Activated B cell treated with CpG ODN at 0.5 μM for 24 hours (primary cell): Measurements from ENCODE around the gene SLC38A11. TPM values are rescaled to one million over a fixed set of nuclear protein-coding genes. Genes with fewer than 3 reads are reported as not detected.

ENCODE experiments used
- ATAC-seq: fragments of 200-7000 bp; cut with Tn5 transposase; one replicate; pipeline ENCODE4 v1.10.0; 2021; ENCODE audit warnings: low read depth, mild to moderate bottlenecking, moderate library complexity
- CTCF ChIA-PET: fragments of 350-600 bp; sonication (Branson Sonifier 250); formaldehyde crosslinking; loops from one replicate; lab custom pipeline; 2021; ENCODE audit warnings: antibody characterized with exemption; lab: Charles Lee
- POLR2A ChIA-PET: fragments of 350-600 bp; sonication (Branson Sonifier 250); formaldehyde crosslinking; loops from one replicate; lab custom pipeline; 2021; ENCODE audit warnings: antibody characterized with exemption; lab: Charles Lee
- DNase-seq: peaks from one replicate; pipeline ENCODE4 v3.0.0; 2022
- H3K27ac Mint-ChIP-seq: one replicate; pipeline ENCODE4 v1.8.0; 2020; ENCODE audit warnings: mixed read lengths
- H3K27me3 Mint-ChIP-seq: one replicate; pipeline ENCODE4 v1.8.0; 2021; ENCODE audit warnings: mixed read lengths
- H3K36me3 Mint-ChIP-seq: one replicate; pipeline ENCODE4 v1.8.0; 2021; ENCODE audit warnings: low read depth, mixed read lengths
- H3K4me1 Mint-ChIP-seq: one replicate; pipeline ENCODE4 v1.8.0; 2021; ENCODE audit warnings: mixed read lengths
- H3K4me3 Mint-ChIP-seq: one replicate; pipeline ENCODE4 v1.8.0; 2020; ENCODE audit warnings: mild to moderate bottlenecking, mixed read lengths
- H3K9me3 Mint-ChIP-seq: one replicate; pipeline ENCODE4 v1.8.0; 2020; ENCODE audit warnings: mixed read lengths
- CTCF ChIP-seq: fragments of 200-600 bp; IDR thresholded peaks from one replicate; pipeline ENCODE4 v1.8.0; 2022; ENCODE audit warnings: antibody characterized with exemption, mild to moderate bottlenecking
- intact Hi-C: fragments of 100-400 bp; cut with micrococcal nuclease; formaldehyde crosslinking; loops from one replicate; pipeline ENCODE4 v1.15.1; 2024
- total RNA-seq: library from RNA; stranded (reverse); gene quantifications from 2 replicates; pipeline ENCODE4 v1.2.3, GENCODE V29; 2022

Gene SLC38A11
- total RNA-seq, 1 donor from 2014 or later: 2.6 TPM

GRCh38 chr2:164891460-164891859, 63.9 kb downstream of the SLC38A11 start:
- H3K27ac Mint-ChIP-seq: no peak overlapping the region
- TF ChIP-seq CTCF: no peak
- ATAC-seq (no peak), DNase-seq (no peak)
- intact Hi-C loops: no loop called here
- no peak overlapping the region for H3K4me3 Mint-ChIP-seq
- H3K4me1 Mint-ChIP-seq: peaks cover 6% of the 10 kb centered on the region
- CTCF ChIA-PET: no interaction called here
- H3K9me3 Mint-ChIP-seq: no peaks in the 10 kb centered on the region
- H3K27me3 Mint-ChIP-seq: no peaks in the 10 kb centered on the region
- POLR2A ChIA-PET: no interaction called here
- H3K36me3 Mint-ChIP-seq: no peaks in the 10 kb centered on the region

GRCh38 chr2:164890544-164890943, 64.8 kb downstream of the SLC38A11 start:
- ATAC-seq (no peak), DNase-seq (no peak)
- Mint-ChIP-seq H3K27me3 (no peaks in the 10 kb centered on the region), H3K36me3 (no peaks in the 10 kb centered on the region), H3K4me3 (no peak overlapping the region), H3K27ac (no peak overlapping the region), H3K9me3 (no peaks in the 10 kb centered on the region), H3K4me1 (no peaks in the 10 kb centered on the region)
- TF ChIP-seq CTCF: no peak
- CTCF ChIA-PET: interaction anchor here (0.6 to 1.2 kb wide), 2 partner anchors 13 to 153 kb away, joined by 3 read pairs; no protein-coding TSS in a partner anchor
- POLR2A ChIA-PET: interaction anchor here (0.6 kb wide), 1 partner anchor 11 kb away, joined by 3 read pairs; no protein-coding TSS in a partner anchor
- intact Hi-C loops: no loop called here

DNA sequence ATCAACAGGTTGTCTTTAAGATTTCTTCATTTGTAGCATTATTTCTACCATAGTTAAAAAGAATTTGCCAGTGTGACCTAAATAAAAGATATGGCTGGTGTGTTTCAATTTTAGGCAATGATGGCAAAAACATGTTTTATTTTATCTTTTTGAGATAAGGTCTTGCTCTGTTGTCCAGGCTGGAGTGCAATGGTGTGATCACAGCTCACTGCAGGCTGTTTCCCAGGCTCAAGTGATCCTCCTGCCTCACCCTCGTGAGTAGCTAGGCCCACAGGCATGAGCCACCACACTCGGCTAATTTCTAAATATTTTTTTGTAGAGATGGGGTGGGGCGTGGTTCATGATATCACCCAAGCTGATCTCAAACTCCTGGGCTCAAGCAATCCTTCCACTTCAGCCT, 66.7 kb downstream of the SLC38A11 start:
- Mint-ChIP-seq H3K36me3 (no peaks in the 10 kb centered on the region), H3K4me3 (no peak overlapping the region), H3K27ac (no peak overlapping the region), H3K4me1 (no peaks in the 10 kb centered on the region), H3K9me3 (no peaks in the 10 kb centered on the region), H3K27me3 (no peaks in the 10 kb centered on the region)
- TF ChIP-seq CTCF: no peak
- ATAC-seq (no peak), DNase-seq (no peak)
- CTCF ChIA-PET: no interaction called here
- POLR2A ChIA-PET: no interaction called here
- intact Hi-C loops: no loop called here

- H3K4me3 Mint-ChIP-seq: no peak overlapping the region
- DNase-seq (no peak), ATAC-seq (no peak)
- ChIA-PET POLR2A (no interaction called here), CTCF (no interaction called here)
- H3K36me3 Mint-ChIP-seq: no peaks in the 10 kb centered on the region
- intact Hi-C loops: no loop called here
- H3K27ac Mint-ChIP-seq: no peak overlapping the region
- TF ChIP-seq CTCF: no peak
- no peaks in the 10 kb centered on the region for H3K27me3 Mint-ChIP-seq
- H3K4me1 Mint-ChIP-seq: no peaks in the 10 kb centered on the region
- H3K9me3 Mint-ChIP-seq: no peaks in the 10 kb centered on the region
Measured at GRCh38 chr2:164887434-164888144, 67.7 kb downstream of the SLC38A11 start.

DNA sequence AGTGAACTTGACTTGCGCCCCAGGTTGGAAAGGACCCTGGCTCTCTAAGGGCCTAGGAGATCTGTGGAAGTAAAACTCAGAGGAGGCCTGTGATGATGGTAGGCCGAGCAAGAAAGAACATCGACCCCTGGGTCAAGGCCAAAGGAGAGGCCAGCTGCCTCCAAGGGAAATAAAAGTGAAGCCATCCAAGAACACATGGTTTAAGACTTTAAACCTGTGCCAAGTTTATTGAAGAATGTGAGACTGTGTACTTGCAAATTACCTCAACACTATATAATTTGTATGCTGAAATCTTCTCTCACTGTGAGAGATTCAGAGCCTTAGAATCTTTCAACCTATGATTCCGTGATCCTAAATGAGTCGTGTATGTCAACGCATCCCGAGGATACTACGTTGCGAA, 73.0 kb downstream of the SLC38A11 start:
- no peaks in the 10 kb centered on the region for H3K27me3 Mint-ChIP-seq
- no peak for DNase-seq
- no peaks in the 10 kb centered on the region for H3K9me3 Mint-ChIP-seq
- H3K4me1 Mint-ChIP-seq: peaks cover 4% of the 10 kb centered on the region
- no peaks in the 10 kb centered on the region for H3K36me3 Mint-ChIP-seq
- CTCF ChIA-PET: interaction anchor here (1.0 to 1.1 kb wide), 2 partner anchors 15 to 31 kb away, joined by 3 to 4 read pairs; no protein-coding TSS in a partner anchor
- POLR2A ChIA-PET: no interaction called here
- intact Hi-C loops: loop anchor here (2.0 kb wide), 1 partner anchor 15 kb away; no protein-coding TSS in a partner anchor
- H3K4me3 Mint-ChIP-seq: no peak overlapping the region
- H3K27ac Mint-ChIP-seq: peak overlapping the region; percentile 27
- no peak for TF ChIP-seq CTCF
- no peak for ATAC-seq
